C4-2B (cell line): ENCODE results near the gene TRMT44.

Experiments
- ZFX ChIP-seq: fragments of 450-650 bp; IDR thresholded peaks from 2 replicates; pipeline ENCODE4 v1.6.1; 2017
- TF ChIP-seq, protein P1 (sequence below): fragments of 450-650 bp; conservative IDR thresholded peaks from 2 replicates; pipeline ENCODE4 v1.5.1; 2017; ENCODE audit warnings: mild to moderate bottlenecking

DNA sequence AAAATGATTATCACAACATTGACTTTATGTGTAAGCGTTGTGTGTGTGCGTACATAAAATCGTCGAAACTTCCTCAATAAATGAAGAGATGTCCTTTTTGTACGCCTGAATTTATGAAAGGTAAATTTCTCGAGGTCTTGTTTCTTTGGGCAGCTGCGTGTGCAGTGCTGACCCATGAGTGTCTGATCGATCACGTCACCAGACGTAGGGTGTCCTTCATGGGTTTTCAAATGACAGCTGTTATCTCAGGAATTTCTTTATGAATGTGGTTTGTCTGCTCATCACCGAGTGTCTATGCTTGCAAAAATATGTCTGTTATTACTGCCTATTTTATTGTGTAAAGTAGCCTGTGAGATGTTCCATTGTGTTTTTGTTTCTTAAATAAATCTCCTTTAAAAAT, 71.9 kb downstream of the TRMT44 start:
- TF ChIP-seq, protein P1, sequence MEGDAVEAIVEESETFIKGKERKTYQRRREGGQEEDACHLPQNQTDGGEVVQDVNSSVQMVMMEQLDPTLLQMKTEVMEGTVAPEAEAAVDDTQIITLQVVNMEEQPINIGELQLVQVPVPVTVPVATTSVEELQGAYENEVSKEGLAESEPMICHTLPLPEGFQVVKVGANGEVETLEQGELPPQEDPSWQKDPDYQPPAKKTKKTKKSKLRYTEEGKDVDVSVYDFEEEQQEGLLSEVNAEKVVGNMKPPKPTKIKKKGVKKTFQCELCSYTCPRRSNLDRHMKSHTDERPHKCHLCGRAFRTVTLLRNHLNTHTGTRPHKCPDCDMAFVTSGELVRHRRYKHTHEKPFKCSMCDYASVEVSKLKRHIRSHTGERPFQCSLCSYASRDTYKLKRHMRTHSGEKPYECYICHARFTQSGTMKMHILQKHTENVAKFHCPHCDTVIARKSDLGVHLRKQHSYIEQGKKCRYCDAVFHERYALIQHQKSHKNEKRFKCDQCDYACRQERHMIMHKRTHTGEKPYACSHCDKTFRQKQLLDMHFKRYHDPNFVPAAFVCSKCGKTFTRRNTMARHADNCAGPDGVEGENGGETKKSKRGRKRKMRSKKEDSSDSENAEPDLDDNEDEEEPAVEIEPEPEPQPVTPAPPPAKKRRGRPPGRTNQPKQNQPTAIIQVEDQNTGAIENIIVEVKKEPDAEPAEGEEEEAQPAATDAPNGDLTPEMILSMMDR = no peak
- no peak for TF ChIP-seq ZFX
